ENCODE measurements around the gene MED6. TPM values are rescaled to one million over a fixed set of nuclear protein-coding genes. Genes with fewer than 3 reads are reported as not detected.
A peak's percentile ranks its signal among the peaks of the same experiment; 100 is the strongest.

The MED6 gene
- total and polyA plus RNA-seq, 2 donors (not counting 1 experiment from before 2014, with no cell fraction given), result 26.6 to 46.1 TPM

DNA sequence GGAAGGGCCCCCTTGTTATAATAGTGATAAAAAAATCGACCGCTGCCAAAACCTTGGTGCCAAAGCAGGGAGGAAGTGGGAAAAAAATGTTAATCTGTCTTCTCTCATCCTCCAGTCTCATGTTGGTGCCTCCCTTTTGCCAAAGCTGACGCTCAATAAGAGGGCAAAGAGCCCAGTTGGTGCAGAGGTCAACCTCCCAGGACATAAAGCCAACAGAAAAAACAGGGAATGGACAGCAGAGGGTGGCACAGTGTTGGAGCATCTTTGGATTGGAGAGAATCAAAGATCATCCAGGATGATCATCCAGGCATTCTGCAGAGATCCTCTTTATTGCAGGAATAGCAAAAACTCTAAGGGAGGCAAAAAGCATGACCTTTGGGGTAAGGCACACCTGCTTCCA is 31.5 kb upstream of the MED6 start:
- Histone ChIP-seq H3K4me3 (replicated peaks in 1 of 4; ENCODE audit: control extremely low read depth in 1 of 4, insufficient read depth in 1 of 4, low read depth in 3 of 4, low read length in 4 of 4) (no peak overlapping the region), H3K4me1 (ENCODE audit: control insufficient read depth, extremely low read depth, insufficient read depth, low read length) (no peaks in the 10 kb centered on the region), H2AFZ (ENCODE audit: low read length) (no peak overlapping the region), H3K27ac (ENCODE audit: insufficient read depth, low read length) (no peak overlapping the region), H3K27me3 (ENCODE audit: control insufficient read depth, insufficient read depth, low read length) (peaks cover 2% of the 10 kb centered on the region), H3K79me2 (ENCODE audit: control insufficient read depth, insufficient read depth, low read length) (no peaks in the 10 kb centered on the region), H3K36me3 (ENCODE audit: control insufficient read depth, insufficient read depth, low read length) (no peaks in the 10 kb centered on the region), H4K20me1 (ENCODE audit: control insufficient read depth, extremely low read depth, insufficient read depth, low read length) (no peaks in the 10 kb centered on the region), H3K4me2 (ENCODE audit: extremely low read depth, insufficient read depth, low read length) (no peak overlapping the region), H3K9ac (ENCODE audit: insufficient read depth, low read length) (no peak overlapping the region), H3K9me3 (ENCODE audit: control insufficient read depth, insufficient read depth, low read depth, low read length) (no peaks in the 10 kb centered on the region)
- TF ChIP-seq EZH2 (IDR thresholded peaks at IDR 0.05; ENCODE audit: low read length, missing control alignments), result no peak
- TF ChIP-seq, protein P1, sequence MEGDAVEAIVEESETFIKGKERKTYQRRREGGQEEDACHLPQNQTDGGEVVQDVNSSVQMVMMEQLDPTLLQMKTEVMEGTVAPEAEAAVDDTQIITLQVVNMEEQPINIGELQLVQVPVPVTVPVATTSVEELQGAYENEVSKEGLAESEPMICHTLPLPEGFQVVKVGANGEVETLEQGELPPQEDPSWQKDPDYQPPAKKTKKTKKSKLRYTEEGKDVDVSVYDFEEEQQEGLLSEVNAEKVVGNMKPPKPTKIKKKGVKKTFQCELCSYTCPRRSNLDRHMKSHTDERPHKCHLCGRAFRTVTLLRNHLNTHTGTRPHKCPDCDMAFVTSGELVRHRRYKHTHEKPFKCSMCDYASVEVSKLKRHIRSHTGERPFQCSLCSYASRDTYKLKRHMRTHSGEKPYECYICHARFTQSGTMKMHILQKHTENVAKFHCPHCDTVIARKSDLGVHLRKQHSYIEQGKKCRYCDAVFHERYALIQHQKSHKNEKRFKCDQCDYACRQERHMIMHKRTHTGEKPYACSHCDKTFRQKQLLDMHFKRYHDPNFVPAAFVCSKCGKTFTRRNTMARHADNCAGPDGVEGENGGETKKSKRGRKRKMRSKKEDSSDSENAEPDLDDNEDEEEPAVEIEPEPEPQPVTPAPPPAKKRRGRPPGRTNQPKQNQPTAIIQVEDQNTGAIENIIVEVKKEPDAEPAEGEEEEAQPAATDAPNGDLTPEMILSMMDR (conservative IDR thresholded peaks at IDR 0.05 in 1 of 2, IDR thresholded peaks at IDR 0.05 in 1 of 2; ENCODE audit: low read depth in 1 of 2, low read length in 2 of 2), result no peak
- no peak for DNase-seq (ENCODE audit: low read depth in 2 of 2)

DNA sequence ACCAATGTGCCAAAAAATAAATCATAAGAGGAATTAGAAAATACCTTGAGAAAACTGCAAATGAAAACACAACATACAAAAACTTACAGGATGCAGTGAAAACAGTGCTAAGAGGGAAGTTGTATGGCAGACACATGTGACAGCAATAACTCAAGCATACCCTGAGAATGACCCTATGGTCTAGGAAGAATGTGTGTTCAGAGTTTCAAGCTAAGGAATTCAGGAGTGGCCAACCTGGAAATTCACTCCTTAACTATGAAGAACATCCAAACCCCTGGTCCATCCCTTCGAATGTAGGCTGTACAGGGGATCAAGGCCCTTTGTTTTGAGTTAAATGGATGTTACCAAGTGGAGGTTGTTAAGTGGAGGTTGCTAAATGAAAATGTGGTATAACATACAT is 24.5 kb upstream of the MED6 start:
- H2AFZ ChIP-seq (ENCODE audit: low read length), result no peak overlapping the region
- H3K4me1 ChIP-seq (ENCODE audit: control insufficient read depth, extremely low read depth, insufficient read depth, low read length), result no peaks in the 10 kb centered on the region
- no peaks in the 10 kb centered on the region for H3K79me2 ChIP-seq (ENCODE audit: control insufficient read depth, insufficient read depth, low read length)
- no peaks in the 10 kb centered on the region for H3K36me3 ChIP-seq (ENCODE audit: control insufficient read depth, insufficient read depth, low read length)
- no peaks in the 10 kb centered on the region for H3K27me3 ChIP-seq (ENCODE audit: control insufficient read depth, insufficient read depth, low read length)
- H4K20me1 ChIP-seq (ENCODE audit: control insufficient read depth, extremely low read depth, insufficient read depth, low read length), result no peaks in the 10 kb centered on the region
- peak in 1 of 2 donors; percentile 19 for DNase-seq (ENCODE audit: low read depth in 2 of 2)
- no peak for TF ChIP-seq EZH2 (IDR thresholded peaks at IDR 0.05; ENCODE audit: low read length, missing control alignments)
- TF ChIP-seq, protein P1 (conservative IDR thresholded peaks at IDR 0.05 in 1 of 2, IDR thresholded peaks at IDR 0.05 in 1 of 2; ENCODE audit: low read depth in 1 of 2, low read length in 2 of 2), result no peak
- no peak overlapping the region for H3K4me2 ChIP-seq (ENCODE audit: extremely low read depth, insufficient read depth, low read length)
- no peak overlapping the region for H3K27ac ChIP-seq (ENCODE audit: insufficient read depth, low read length)
- no peaks in the 10 kb centered on the region for H3K9me3 ChIP-seq (ENCODE audit: control insufficient read depth, insufficient read depth, low read depth, low read length)
- H3K9ac ChIP-seq (ENCODE audit: insufficient read depth, low read length), result no peak overlapping the region
- no peak overlapping the region for H3K4me3 ChIP-seq (replicated peaks in 1 of 4; ENCODE audit: control extremely low read depth in 1 of 4, insufficient read depth in 1 of 4, low read depth in 3 of 4, low read length in 4 of 4)

DNA sequence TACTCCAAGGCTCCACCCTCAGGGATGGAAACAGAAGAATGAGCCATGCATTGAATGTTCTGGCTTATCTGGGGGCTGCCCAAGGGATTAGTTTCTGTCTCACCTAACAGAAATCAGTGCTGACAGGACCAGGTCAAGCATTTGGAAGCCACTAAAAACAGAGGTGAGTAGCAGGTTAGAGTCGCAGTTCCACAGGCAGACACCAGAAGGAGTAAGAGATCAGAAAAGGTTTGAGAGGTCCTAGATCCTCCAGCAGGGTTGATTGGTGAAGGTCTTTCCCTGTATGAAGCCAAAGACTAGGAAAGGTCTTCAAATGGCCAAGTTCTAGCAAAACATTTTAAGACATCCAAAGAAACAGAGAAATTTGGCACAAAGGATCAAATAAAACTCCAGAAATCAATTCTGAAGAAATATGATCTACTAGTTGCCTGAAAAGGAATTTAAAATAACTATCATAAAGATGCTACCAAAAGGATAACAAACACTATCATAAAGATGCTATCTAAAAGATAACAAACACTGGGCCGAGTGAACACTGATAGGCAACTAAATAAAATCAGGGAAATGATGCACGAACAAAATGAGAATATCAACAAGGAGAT is 21.8 kb upstream of the MED6 start:
- H3K4me1 ChIP-seq (ENCODE audit: control insufficient read depth, extremely low read depth, insufficient read depth, low read length), result no peaks in the 10 kb centered on the region
- H3K4me3 ChIP-seq (replicated peaks in 1 of 4; ENCODE audit: control extremely low read depth in 1 of 4, insufficient read depth in 1 of 4, low read depth in 3 of 4, low read length in 4 of 4), result no peak overlapping the region
- no peak overlapping the region for H3K27ac ChIP-seq (ENCODE audit: insufficient read depth, low read length)
- H4K20me1 ChIP-seq (ENCODE audit: control insufficient read depth, extremely low read depth, insufficient read depth, low read length), result no peaks in the 10 kb centered on the region
- no peaks in the 10 kb centered on the region for H3K79me2 ChIP-seq (ENCODE audit: control insufficient read depth, insufficient read depth, low read length)
- no peak overlapping the region for H2AFZ ChIP-seq (ENCODE audit: low read length)
- H3K36me3 ChIP-seq (ENCODE audit: control insufficient read depth, insufficient read depth, low read length), result no peaks in the 10 kb centered on the region
- H3K9ac ChIP-seq (ENCODE audit: insufficient read depth, low read length), result no peak overlapping the region
- H3K27me3 ChIP-seq (ENCODE audit: control insufficient read depth, insufficient read depth, low read length), result peaks cover 3% of the 10 kb centered on the region
- TF ChIP-seq, protein P1 (conservative IDR thresholded peaks at IDR 0.05 in 1 of 2, IDR thresholded peaks at IDR 0.05 in 1 of 2; ENCODE audit: low read depth in 1 of 2, low read length in 2 of 2), result peak; percentile 56 to 89
- no peak for TF ChIP-seq EZH2 (IDR thresholded peaks at IDR 0.05; ENCODE audit: low read length, missing control alignments)
- no peaks in the 10 kb centered on the region for H3K9me3 ChIP-seq (ENCODE audit: control insufficient read depth, insufficient read depth, low read depth, low read length)
- peak; percentile 12 to 25 for DNase-seq (ENCODE audit: low read depth in 2 of 2)
- no peak overlapping the region for H3K4me2 ChIP-seq (ENCODE audit: extremely low read depth, insufficient read depth, low read length)
